H1 (cell line): Measurements from ENCODE around the gene MYLK. TPM values are rescaled to one million over a fixed set of nuclear protein-coding genes. Genes with fewer than 3 reads are reported as not detected.

Source experiments
- GABPA ChIP-seq: IDR thresholded peaks from 2 replicates; pipeline ENCODE4 v1.6.1; 2011; ENCODE audit warnings: mild to moderate bottlenecking, low read length, moderate library complexity, borderline replicate concordance; ENCODE audit not compliant: insufficient read depth
- RNF2 ChIP-seq: fragments of 200-900, 300-1000 bp; sonication (generic); IDR thresholded peaks from 2 replicates; pipeline ENCODE4 v1.7.1; 2016; ENCODE audit warnings: borderline replicate concordance, low read depth, mild to moderate bottlenecking, antibody characterized with exemption, low read length; ENCODE audit not compliant: poor library complexity, severe bottlenecking; ENCODE audit errors: missing control alignments
- SIRT6 ChIP-seq: IDR thresholded peaks from one replicate; pipeline ENCODE4 v1.7.1; 2012; ENCODE audit warnings: low read length, inconsistent platforms
- SIX5 ChIP-seq: IDR thresholded peaks from 2 replicates; pipeline ENCODE4 v1.6.1; 2011; ENCODE audit warnings: mild to moderate bottlenecking, low read depth, low read length
- YY1 ChIP-seq: IDR thresholded peaks from 2 replicates; pipeline ENCODE4 v1.6.1; 2011; ENCODE audit warnings: low read depth, mild to moderate bottlenecking, low read length
- polyA plus RNA-seq, 7 experiments: library from polyadenylated mRNA; depleted of rRNA in 3 of 7; stranded (reverse) in 5 of 7; unstranded in 2 of 7; fragments of >200 nt in 5 of 7; fragments of 200-250 nt in 2 of 7; gene quantifications; 1 replicate in 5 of 7; 2 replicates in 1 of 7; 4 replicates in 1 of 7; pipeline versions ENCODE4 v1.2.1 to v1.2.3, GENCODE V29; 2011 to 2013; ENCODE audit warnings: missing spikeins in 2 of 7, mixed read lengths in 2 of 7
- total RNA-seq: library from RNA; stranded (reverse); fragmentation: NEBNext Ultra II Directional; extraction: Animal tissue kit (Norgen Biotek cat#: 25700); gene quantifications from 2 replicates; pipeline ENCODE4 v1.2.1, GENCODE V29; 2021
- TF ChIP-seq, protein P1 (sequence below): fragments of 300-600 bp; sonication (generic); IDR thresholded peaks from 2 replicates; pipeline ENCODE4 v1.7.1; 2012; ENCODE audit warnings: low read length, moderate library complexity, mild to moderate bottlenecking, inconsistent platforms; ENCODE audit not compliant: insufficient replicate concordance
- TF ChIP-seq, protein P2 (sequence below): IDR thresholded peaks from 2 replicates; pipeline ENCODE4 v1.6.1; 2012; ENCODE audit warnings: inconsistent platforms
- TF ChIP-seq, protein P3 (sequence below): IDR thresholded peaks from 2 replicates; pipeline ENCODE4 v1.6.1; 2011; ENCODE audit warnings: low read length, improper control_type of control experiment
- TF ChIP-seq, protein P4 (sequence below): IDR thresholded peaks from 2 replicates; pipeline ENCODE4 v1.6.1; 2011; ENCODE audit warnings: low read depth, mild to moderate bottlenecking, low read length; ENCODE audit not compliant: insufficient read depth

MYLK gene
- total and polyA plus RNA-seq, 2 of the 8 experiments (the other 6 are each of a cell fraction or from before 2014, with no cell fraction given): 11.6 to 21.3 TPM

DNA sequence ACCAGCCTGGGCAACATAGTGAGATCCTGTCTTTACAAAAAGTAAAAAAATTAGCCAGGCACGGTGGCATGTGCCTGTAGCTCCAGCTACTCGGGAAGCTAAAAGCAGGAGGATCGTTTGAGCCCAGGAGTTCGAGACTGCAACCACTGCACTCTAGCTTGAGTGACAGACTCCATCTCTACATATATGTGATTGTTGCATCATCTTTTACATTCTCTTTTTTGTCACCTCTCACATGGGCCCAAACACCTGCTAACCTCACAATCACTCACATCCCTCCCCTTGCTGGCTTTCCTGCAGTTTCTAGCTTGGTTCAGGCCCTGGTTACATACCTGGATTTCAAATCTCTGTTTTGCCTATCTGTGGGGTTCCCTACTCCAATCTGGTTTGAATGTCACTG lies 19.4 kb downstream of the MYLK start (continued):
- TF ChIP-seq, protein P1, sequence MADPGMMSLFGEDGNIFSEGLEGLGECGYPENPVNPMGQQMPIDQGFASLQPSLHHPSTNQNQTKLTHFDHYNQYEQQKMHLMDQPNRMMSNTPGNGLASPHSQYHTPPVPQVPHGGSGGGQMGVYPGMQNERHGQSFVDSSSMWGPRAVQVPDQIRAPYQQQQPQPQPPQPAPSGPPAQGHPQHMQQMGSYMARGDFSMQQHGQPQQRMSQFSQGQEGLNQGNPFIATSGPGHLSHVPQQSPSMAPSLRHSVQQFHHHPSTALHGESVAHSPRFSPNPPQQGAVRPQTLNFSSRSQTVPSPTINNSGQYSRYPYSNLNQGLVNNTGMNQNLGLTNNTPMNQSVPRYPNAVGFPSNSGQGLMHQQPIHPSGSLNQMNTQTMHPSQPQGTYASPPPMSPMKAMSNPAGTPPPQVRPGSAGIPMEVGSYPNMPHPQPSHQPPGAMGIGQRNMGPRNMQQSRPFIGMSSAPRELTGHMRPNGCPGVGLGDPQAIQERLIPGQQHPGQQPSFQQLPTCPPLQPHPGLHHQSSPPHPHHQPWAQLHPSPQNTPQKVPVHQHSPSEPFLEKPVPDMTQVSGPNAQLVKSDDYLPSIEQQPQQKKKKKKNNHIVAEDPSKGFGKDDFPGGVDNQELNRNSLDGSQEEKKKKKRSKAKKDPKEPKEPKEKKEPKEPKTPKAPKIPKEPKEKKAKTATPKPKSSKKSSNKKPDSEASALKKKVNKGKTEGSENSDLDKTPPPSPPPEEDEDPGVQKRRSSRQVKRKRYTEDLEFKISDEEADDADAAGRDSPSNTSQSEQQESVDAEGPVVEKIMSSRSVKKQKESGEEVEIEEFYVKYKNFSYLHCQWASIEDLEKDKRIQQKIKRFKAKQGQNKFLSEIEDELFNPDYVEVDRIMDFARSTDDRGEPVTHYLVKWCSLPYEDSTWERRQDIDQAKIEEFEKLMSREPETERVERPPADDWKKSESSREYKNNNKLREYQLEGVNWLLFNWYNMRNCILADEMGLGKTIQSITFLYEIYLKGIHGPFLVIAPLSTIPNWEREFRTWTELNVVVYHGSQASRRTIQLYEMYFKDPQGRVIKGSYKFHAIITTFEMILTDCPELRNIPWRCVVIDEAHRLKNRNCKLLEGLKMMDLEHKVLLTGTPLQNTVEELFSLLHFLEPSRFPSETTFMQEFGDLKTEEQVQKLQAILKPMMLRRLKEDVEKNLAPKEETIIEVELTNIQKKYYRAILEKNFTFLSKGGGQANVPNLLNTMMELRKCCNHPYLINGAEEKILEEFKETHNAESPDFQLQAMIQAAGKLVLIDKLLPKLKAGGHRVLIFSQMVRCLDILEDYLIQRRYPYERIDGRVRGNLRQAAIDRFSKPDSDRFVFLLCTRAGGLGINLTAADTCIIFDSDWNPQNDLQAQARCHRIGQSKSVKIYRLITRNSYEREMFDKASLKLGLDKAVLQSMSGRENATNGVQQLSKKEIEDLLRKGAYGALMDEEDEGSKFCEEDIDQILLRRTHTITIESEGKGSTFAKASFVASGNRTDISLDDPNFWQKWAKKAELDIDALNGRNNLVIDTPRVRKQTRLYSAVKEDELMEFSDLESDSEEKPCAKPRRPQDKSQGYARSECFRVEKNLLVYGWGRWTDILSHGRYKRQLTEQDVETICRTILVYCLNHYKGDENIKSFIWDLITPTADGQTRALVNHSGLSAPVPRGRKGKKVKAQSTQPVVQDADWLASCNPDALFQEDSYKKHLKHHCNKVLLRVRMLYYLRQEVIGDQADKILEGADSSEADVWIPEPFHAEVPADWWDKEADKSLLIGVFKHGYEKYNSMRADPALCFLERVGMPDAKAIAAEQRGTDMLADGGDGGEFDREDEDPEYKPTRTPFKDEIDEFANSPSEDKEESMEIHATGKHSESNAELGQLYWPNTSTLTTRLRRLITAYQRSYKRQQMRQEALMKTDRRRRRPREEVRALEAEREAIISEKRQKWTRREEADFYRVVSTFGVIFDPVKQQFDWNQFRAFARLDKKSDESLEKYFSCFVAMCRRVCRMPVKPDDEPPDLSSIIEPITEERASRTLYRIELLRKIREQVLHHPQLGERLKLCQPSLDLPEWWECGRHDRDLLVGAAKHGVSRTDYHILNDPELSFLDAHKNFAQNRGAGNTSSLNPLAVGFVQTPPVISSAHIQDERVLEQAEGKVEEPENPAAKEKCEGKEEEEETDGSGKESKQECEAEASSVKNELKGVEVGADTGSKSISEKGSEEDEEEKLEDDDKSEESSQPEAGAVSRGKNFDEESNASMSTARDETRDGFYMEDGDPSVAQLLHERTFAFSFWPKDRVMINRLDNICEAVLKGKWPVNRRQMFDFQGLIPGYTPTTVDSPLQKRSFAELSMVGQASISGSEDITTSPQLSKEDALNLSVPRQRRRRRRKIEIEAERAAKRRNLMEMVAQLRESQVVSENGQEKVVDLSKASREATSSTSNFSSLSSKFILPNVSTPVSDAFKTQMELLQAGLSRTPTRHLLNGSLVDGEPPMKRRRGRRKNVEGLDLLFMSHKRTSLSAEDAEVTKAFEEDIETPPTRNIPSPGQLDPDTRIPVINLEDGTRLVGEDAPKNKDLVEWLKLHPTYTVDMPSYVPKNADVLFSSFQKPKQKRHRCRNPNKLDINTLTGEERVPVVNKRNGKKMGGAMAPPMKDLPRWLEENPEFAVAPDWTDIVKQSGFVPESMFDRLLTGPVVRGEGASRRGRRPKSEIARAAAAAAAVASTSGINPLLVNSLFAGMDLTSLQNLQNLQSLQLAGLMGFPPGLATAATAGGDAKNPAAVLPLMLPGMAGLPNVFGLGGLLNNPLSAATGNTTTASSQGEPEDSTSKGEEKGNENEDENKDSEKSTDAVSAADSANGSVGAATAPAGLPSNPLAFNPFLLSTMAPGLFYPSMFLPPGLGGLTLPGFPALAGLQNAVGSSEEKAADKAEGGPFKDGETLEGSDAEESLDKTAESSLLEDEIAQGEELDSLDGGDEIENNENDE: no peak
- TF ChIP-seq RNF2: no peak
- no peak for TF ChIP-seq SIRT6
- TF ChIP-seq, protein P2, sequence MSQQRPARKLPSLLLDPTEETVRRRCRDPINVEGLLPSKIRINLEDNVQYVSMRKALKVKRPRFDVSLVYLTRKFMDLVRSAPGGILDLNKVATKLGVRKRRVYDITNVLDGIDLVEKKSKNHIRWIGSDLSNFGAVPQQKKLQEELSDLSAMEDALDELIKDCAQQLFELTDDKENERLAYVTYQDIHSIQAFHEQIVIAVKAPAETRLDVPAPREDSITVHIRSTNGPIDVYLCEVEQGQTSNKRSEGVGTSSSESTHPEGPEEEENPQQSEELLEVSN: no peak
- TF ChIP-seq YY1: no peak
- TF ChIP-seq, protein P3, sequence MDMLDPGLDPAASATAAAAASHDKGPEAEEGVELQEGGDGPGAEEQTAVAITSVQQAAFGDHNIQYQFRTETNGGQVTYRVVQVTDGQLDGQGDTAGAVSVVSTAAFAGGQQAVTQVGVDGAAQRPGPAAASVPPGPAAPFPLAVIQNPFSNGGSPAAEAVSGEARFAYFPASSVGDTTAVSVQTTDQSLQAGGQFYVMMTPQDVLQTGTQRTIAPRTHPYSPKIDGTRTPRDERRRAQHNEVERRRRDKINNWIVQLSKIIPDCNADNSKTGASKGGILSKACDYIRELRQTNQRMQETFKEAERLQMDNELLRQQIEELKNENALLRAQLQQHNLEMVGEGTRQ: no peak
- TF ChIP-seq GABPA: no peak
- TF ChIP-seq, protein P4, sequence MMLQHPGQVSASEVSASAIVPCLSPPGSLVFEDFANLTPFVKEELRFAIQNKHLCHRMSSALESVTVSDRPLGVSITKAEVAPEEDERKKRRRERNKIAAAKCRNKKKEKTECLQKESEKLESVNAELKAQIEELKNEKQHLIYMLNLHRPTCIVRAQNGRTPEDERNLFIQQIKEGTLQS: no peak
- no peak for TF ChIP-seq SIX5
